Fibroblast of pulmonary artery (primary cell): ENCODE measurements around the gene POLE.

Experiments used
- DNase-seq: peaks from one replicate; pipeline ENCODE4 v3.0.0-alpha.2; 2010; ENCODE audit warnings: low read depth
- H3K4me3 ChIP-seq: replicated peaks from 2 replicates; pipeline ENCODE4 v1.5.1; 2011; ENCODE audit warnings: low read depth, mild to moderate bottlenecking, control low read depth, low read length, moderate library complexity
- CTCF ChIP-seq: IDR thresholded peaks from 2 replicates; pipeline ENCODE4 v1.5.1; 2011; ENCODE audit warnings: mild to moderate bottlenecking, control low read depth, low read length, inconsistent platforms; ENCODE audit errors: missing control alignments

POLE gene

GRCh38 chr12:132717531-132718387 is 30.6 kb upstream of the POLE start:
- no peak for TF ChIP-seq CTCF
- H3K4me3 ChIP-seq, result no peak overlapping the region
- no peak for DNase-seq

GRCh38 chr12:132717011-132717410 is 29.9 kb upstream of the POLE start:
- H3K4me3 ChIP-seq, result no peak overlapping the region
- TF ChIP-seq CTCF, result no peak
- DNase-seq, result no peak

- H3K4me3 ChIP-seq, result no peak overlapping the region
- TF ChIP-seq CTCF, result no peak
- no peak for DNase-seq
Measured at GRCh38 chr12:132716356-132716755, 29.2 kb upstream of the POLE start.

- no peak for TF ChIP-seq CTCF
- no peak for DNase-seq
- no peak overlapping the region for H3K4me3 ChIP-seq
Measured at GRCh38 chr12:132715874-132716273, 28.7 kb upstream of the POLE start.

GRCh38 chr12:132713123-132713522 is 26.0 kb upstream of the POLE start:
- H3K4me3 ChIP-seq, result no peak overlapping the region

GRCh38 chr12:132711080-132711843 is 24.1 kb upstream of the POLE start:
- peak; percentile 16 for DNase-seq
- no peak for TF ChIP-seq CTCF
- peak overlapping the region; percentile 89 for H3K4me3 ChIP-seq

More at GRCh38 chr12:132713123-132713522, 26.0 kb upstream of the POLE start:
- DNase-seq, result no peak
- no peak for TF ChIP-seq CTCF
